HCT116 (cell line): ENCODE results near the gene INPP5D.

ENCODE experiments used
- CEBPB ChIP-seq: IDR thresholded peaks from 2 replicates; pipeline ENCODE4 v1.6.1; 2012; ENCODE audit warnings: low read depth
- EZH2 ChIP-seq: fragments of 200-600 bp; sonication (generic); IDR thresholded peaks from 2 replicates; pipeline ENCODE4 v1.6.1; 2017; ENCODE audit warnings: antibody characterized with exemption, mixed run types
- FOSL1 ChIP-seq: IDR thresholded peaks from 2 replicates; pipeline ENCODE4 v1.6.1; 2012; ENCODE audit warnings: low read depth
- JUND ChIP-seq: IDR thresholded peaks from 2 replicates; pipeline ENCODE4 v1.6.1; 2012
- POLR2A ChIP-seq: IDR thresholded peaks from 2 replicates; pipeline ENCODE4 v1.7.0; 2011; ENCODE audit warnings: borderline replicate concordance; ENCODE audit not compliant: insufficient read depth, insufficient read length; ENCODE audit errors: extremely low read depth
- POLR2AphosphoS5 ChIP-seq: IDR thresholded peaks from 2 replicates; pipeline ENCODE4 v1.6.1; 2011; ENCODE audit warnings: mild to moderate bottlenecking, low read depth, low read length, moderate library complexity
- RAD21 ChIP-seq: IDR thresholded peaks from 2 replicates; pipeline ENCODE4 v1.6.1; 2012; ENCODE audit warnings: low read depth, mild to moderate bottlenecking
- YY1 ChIP-seq: IDR thresholded peaks from 2 replicates; pipeline ENCODE4 v1.6.1; 2011; ENCODE audit warnings: low read length, low read depth, moderate library complexity, mild to moderate bottlenecking; ENCODE audit not compliant: insufficient replicate concordance; ENCODE audit errors: extremely low read depth
- ZNF274 ChIP-seq: fragments of 200-500 bp; sonication (Bioruptor generic); IDR thresholded peaks from 2 replicates; pipeline ENCODE4 v1.6.1; 2014; ENCODE audit warnings: mild to moderate bottlenecking, low read depth, low read length, inconsistent platforms
- TF ChIP-seq, protein P1 (sequence below): IDR thresholded peaks from 2 replicates; pipeline ENCODE4 v1.6.1; 2011; ENCODE audit warnings: mild to moderate bottlenecking, low read length, moderate library complexity; ENCODE audit not compliant: insufficient replicate concordance; ENCODE audit errors: extremely low read depth
- TF ChIP-seq, protein P2 (sequence below), 3 experiments: fragments of 200-600 bp in 1 of 3; sonication (generic) in 1 of 3; IDR thresholded peaks in 2 of 3; conservative IDR thresholded peaks in 1 of 3; 2 replicates each; pipeline ENCODE4 v1.5.1; 2012 to 2017; ENCODE audit warnings: low read depth in 2 of 3, low read length in 2 of 3, antibody characterized with exemption in 1 of 3, borderline replicate concordance in 1 of 3, control low read depth in 1 of 3, mild to moderate bottlenecking in 1 of 3, mixed read lengths in 1 of 3, mixed run types in 1 of 3, moderate library complexity in 1 of 3; ENCODE audit not compliant: insufficient read depth in 1 of 3
- TF ChIP-seq, protein P3 (sequence below): IDR thresholded peaks from 2 replicates; pipeline ENCODE4 v1.6.1; 2012
- TF ChIP-seq, protein P4 (sequence below): IDR thresholded peaks from 2 replicates; pipeline ENCODE4 v1.6.1; 2012

DNA sequence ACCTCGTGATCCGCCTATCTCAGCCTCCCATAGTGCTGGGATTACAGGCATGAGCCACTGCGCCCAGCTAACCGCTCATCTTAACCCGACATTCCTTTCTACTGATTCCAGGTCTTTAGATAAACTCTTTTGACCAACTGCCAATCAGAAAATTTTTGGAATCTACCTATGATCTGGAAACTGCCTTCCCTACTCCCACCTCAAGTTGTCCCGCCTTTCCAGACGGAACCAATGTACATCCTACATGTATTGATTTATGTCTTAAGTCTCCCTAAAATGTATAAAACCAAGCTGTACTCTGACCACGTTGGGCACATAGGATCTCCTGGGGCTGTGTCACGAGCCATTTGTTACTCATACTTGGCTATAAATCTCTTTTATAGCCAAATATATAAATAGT, 30.8 kb upstream of the INPP5D start:
- TF ChIP-seq, protein P1, sequence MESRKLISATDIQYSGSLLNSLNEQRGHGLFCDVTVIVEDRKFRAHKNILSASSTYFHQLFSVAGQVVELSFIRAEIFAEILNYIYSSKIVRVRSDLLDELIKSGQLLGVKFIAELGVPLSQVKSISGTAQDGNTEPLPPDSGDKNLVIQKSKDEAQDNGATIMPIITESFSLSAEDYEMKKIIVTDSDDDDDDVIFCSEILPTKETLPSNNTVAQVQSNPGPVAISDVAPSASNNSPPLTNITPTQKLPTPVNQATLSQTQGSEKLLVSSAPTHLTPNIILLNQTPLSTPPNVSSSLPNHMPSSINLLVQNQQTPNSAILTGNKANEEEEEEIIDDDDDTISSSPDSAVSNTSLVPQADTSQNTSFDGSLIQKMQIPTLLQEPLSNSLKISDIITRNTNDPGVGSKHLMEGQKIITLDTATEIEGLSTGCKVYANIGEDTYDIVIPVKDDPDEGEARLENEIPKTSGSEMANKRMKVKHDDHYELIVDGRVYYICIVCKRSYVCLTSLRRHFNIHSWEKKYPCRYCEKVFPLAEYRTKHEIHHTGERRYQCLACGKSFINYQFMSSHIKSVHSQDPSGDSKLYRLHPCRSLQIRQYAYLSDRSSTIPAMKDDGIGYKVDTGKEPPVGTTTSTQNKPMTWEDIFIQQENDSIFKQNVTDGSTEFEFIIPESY, result no peak
- TF ChIP-seq POLR2AphosphoS5, result no peak
- no peak for TF ChIP-seq POLR2A
- TF ChIP-seq ZNF274, result no peak
- TF ChIP-seq, protein P2, sequence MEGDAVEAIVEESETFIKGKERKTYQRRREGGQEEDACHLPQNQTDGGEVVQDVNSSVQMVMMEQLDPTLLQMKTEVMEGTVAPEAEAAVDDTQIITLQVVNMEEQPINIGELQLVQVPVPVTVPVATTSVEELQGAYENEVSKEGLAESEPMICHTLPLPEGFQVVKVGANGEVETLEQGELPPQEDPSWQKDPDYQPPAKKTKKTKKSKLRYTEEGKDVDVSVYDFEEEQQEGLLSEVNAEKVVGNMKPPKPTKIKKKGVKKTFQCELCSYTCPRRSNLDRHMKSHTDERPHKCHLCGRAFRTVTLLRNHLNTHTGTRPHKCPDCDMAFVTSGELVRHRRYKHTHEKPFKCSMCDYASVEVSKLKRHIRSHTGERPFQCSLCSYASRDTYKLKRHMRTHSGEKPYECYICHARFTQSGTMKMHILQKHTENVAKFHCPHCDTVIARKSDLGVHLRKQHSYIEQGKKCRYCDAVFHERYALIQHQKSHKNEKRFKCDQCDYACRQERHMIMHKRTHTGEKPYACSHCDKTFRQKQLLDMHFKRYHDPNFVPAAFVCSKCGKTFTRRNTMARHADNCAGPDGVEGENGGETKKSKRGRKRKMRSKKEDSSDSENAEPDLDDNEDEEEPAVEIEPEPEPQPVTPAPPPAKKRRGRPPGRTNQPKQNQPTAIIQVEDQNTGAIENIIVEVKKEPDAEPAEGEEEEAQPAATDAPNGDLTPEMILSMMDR (IDR thresholded peaks at IDR 0.05 in 2 of 3, conservative IDR thresholded peaks at IDR 0.05 in 1 of 3; ENCODE audit: borderline replicate concordance in 1 of 3, insufficient read depth in 1 of 3, low read depth in 2 of 3, low read length in 2 of 3), result no peak
- no peak for TF ChIP-seq YY1
- TF ChIP-seq, protein P3, sequence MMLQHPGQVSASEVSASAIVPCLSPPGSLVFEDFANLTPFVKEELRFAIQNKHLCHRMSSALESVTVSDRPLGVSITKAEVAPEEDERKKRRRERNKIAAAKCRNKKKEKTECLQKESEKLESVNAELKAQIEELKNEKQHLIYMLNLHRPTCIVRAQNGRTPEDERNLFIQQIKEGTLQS, result no peak
- TF ChIP-seq JUND, result no peak
- TF ChIP-seq RAD21, result no peak
- TF ChIP-seq, protein P4, sequence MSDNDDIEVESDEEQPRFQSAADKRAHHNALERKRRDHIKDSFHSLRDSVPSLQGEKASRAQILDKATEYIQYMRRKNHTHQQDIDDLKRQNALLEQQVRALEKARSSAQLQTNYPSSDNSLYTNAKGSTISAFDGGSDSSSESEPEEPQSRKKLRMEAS, result no peak
- TF ChIP-seq EZH2, result no peak
- 0 out of 2 replicates have a peak, but pooled peaks have one; percentile 33 for TF ChIP-seq CEBPB
- no peak for TF ChIP-seq FOSL1
